ENCODE results near the gene KCTD16. TPM values are rescaled to one million over a fixed set of nuclear protein-coding genes. Genes with fewer than 3 reads are reported as not detected.

KCTD16 gene
- total and polyA plus RNA-seq, 10 donors = under 0.01 to 0.24 (median 0.17) TPM

- Histone ChIP-seq H3K9me3 (peaks cover 0 to 8% (median 0%) of the 10 kb centered on the region in 8 donors), H3K27ac (no peak overlapping the region), H3K4me3 (no peak overlapping the region), H3K27me3 (replicated peaks in 1 of 7) (no peaks in the 10 kb centered on the region), H3K36me3 (no peaks in the 10 kb centered on the region), H3K4me1 (no peaks in the 10 kb centered on the region)
- WGBS, 5 donors = 90 to 96% (median 90%) methylated on average over 4 of the region's 4 CpGs
- TF ChIP-seq, protein P1, sequence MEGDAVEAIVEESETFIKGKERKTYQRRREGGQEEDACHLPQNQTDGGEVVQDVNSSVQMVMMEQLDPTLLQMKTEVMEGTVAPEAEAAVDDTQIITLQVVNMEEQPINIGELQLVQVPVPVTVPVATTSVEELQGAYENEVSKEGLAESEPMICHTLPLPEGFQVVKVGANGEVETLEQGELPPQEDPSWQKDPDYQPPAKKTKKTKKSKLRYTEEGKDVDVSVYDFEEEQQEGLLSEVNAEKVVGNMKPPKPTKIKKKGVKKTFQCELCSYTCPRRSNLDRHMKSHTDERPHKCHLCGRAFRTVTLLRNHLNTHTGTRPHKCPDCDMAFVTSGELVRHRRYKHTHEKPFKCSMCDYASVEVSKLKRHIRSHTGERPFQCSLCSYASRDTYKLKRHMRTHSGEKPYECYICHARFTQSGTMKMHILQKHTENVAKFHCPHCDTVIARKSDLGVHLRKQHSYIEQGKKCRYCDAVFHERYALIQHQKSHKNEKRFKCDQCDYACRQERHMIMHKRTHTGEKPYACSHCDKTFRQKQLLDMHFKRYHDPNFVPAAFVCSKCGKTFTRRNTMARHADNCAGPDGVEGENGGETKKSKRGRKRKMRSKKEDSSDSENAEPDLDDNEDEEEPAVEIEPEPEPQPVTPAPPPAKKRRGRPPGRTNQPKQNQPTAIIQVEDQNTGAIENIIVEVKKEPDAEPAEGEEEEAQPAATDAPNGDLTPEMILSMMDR (IDR thresholded peaks at IDR 0.05 in 8 of 11, conservative IDR thresholded peaks at IDR 0.05 in 3 of 11) = no peak
- TF ChIP-seq POLR2A (IDR thresholded peaks at IDR 0.05) = no peak
- no peak for TF ChIP-seq POLR2AphosphoS5 (IDR thresholded peaks at IDR 0.05)
- intact Hi-C loops (cut with DNase I; ENCODE audit: low total_unique reads) = no loop called here
- no peak for DNase-seq
Observed at GRCh38 chr5:144403817-144404420, 233.2 kb downstream of the KCTD16 start.

- intact Hi-C loops (cut with DNase I; ENCODE audit: low total_unique reads) = no loop called here
- Histone ChIP-seq H3K4me1 (no peaks in the 10 kb centered on the region), H3K4me3 (no peak overlapping the region), H3K9me3 (peaks cover 0 to 8% (median 0%) of the 10 kb centered on the region in 8 donors), H3K27me3 (replicated peaks in 1 of 7) (no peaks in the 10 kb centered on the region), H3K36me3 (no peaks in the 10 kb centered on the region), H3K27ac (no peak overlapping the region)
- 76 to 97% (median 90%) methylated on average over 1 of the region's 1 CpG for WGBS, 5 donors
- TF ChIP-seq POLR2A (IDR thresholded peaks at IDR 0.05) (no peak), POLR2AphosphoS5 (IDR thresholded peaks at IDR 0.05) (no peak)
- TF ChIP-seq, protein P1 (IDR thresholded peaks at IDR 0.05 in 8 of 11, conservative IDR thresholded peaks at IDR 0.05 in 3 of 11) = no peak
- DNase-seq = no peak
Observed at GRCh38 chr5:144404672-144405071, 234.0 kb downstream of the KCTD16 start.

- no peaks in the 10 kb centered on the region for H3K36me3 ChIP-seq
- H3K4me1 ChIP-seq = no peaks in the 10 kb centered on the region
- no peak for TF ChIP-seq POLR2A (IDR thresholded peaks at IDR 0.05)
- no peak for TF ChIP-seq POLR2AphosphoS5 (IDR thresholded peaks at IDR 0.05)
- TF ChIP-seq, protein P1 (IDR thresholded peaks at IDR 0.05 in 8 of 11, conservative IDR thresholded peaks at IDR 0.05 in 3 of 11) = no peak
- H3K27ac ChIP-seq = no peak overlapping the region
- peaks cover 0 to 8% (median 0%) of the 10 kb centered on the region in 8 donors for H3K9me3 ChIP-seq
- H3K27me3 ChIP-seq (replicated peaks in 1 of 7) = no peaks in the 10 kb centered on the region
- intact Hi-C loops (cut with DNase I; ENCODE audit: low total_unique reads) = no loop called here
- 36 to 48% (median 40%) methylated on average over 3 of the region's 3 CpGs for WGBS, 5 donors
- no peak for DNase-seq
- no peak overlapping the region for H3K4me3 ChIP-seq
Observed at GRCh38 chr5:144405991-144406390, 235.3 kb downstream of the KCTD16 start.

GRCh38 chr5:144406442-144406841 is 235.8 kb downstream of the KCTD16 start:
- 33 to 53% (median 37%) methylated on average over 7 of the region's 7 CpGs for WGBS, 5 donors
- Histone ChIP-seq H3K27ac (no peak overlapping the region), H3K4me3 (no peak overlapping the region), H3K4me1 (no peaks in the 10 kb centered on the region), H3K27me3 (replicated peaks in 1 of 7) (no peaks in the 10 kb centered on the region), H3K9me3 (peaks cover 0 to 8% (median 0%) of the 10 kb centered on the region in 8 donors), H3K36me3 (no peaks in the 10 kb centered on the region)
- no peak for DNase-seq
- TF ChIP-seq, protein P1 (IDR thresholded peaks at IDR 0.05 in 8 of 11, conservative IDR thresholded peaks at IDR 0.05 in 3 of 11) = no peak
- TF ChIP-seq POLR2A (IDR thresholded peaks at IDR 0.05) (no peak), POLR2AphosphoS5 (IDR thresholded peaks at IDR 0.05) (no peak)
- intact Hi-C loops (cut with DNase I; ENCODE audit: low total_unique reads) = no loop called here
